A673 (cell line): Measurements from ENCODE around the gene LFNG. TPM values are rescaled to one million over a fixed set of nuclear protein-coding genes. Genes with fewer than 3 reads are reported as not detected.

Experiments used
- BruUV-seq: library from RNA; stranded (reverse); fragments of 400-500 nt; replicated peaks from 2 replicates; lab custom pipeline; 2021; lab: Mats Ljungman, UMichigan
- CTCF ChIA-PET: fragments of 300-600 bp; sonication (Branson Sonifier 250); formaldehyde crosslinking; loops from one replicate; lab custom pipeline; 2022; ENCODE audit warnings: antibody characterized with exemption; lab: Charles Lee
- POLR2A ChIA-PET: fragments of 300-600 bp; sonication (Branson Sonifier 250); formaldehyde crosslinking; loops from one replicate; lab custom pipeline; 2022; ENCODE audit warnings: antibody characterized with exemption; ENCODE audit not compliant: low non-redundant PET; lab: Charles Lee
- DNase-seq: peaks from one replicate; pipeline ENCODE4 v3.0.0-alpha.2; 2015; ENCODE audit warnings: low spot score
- H3K27ac ChIP-seq: fragments of 200-600 bp; sonication (generic); 2 replicates; pipeline ENCODE4 v1.5.1; 2016; ENCODE audit warnings: mixed run types, low read depth, mild to moderate bottlenecking, mixed read lengths, antibody characterized with exemption, low read length; ENCODE audit not compliant: poor library complexity, severe bottlenecking
- H3K27me3 ChIP-seq: fragments of 200-600 bp; sonication (generic); replicated peaks from 2 replicates; pipeline ENCODE4 v1.6.1; 2017; ENCODE audit warnings: mixed run types, low read depth, mild to moderate bottlenecking, mixed read lengths, antibody characterized with exemption, low read length; ENCODE audit not compliant: insufficient read depth, poor library complexity
- H3K36me3 ChIP-seq: fragments of 200-600 bp; sonication (generic); 2 replicates; pipeline ENCODE4 v1.6.1; 2016; ENCODE audit warnings: mixed run types, mild to moderate bottlenecking, mixed read lengths, antibody characterized with exemption, low read length; ENCODE audit not compliant: insufficient read depth, poor library complexity, severe bottlenecking
- H3K4me1 ChIP-seq: fragments of 200-600 bp; sonication (generic); 2 replicates; pipeline ENCODE4 v1.6.1; 2017; ENCODE audit warnings: mixed run types, mild to moderate bottlenecking, mixed read lengths, antibody characterized with exemption, low read length; ENCODE audit not compliant: insufficient read depth, poor library complexity, severe bottlenecking
- H3K4me3 ChIP-seq: fragments of 200-600 bp; sonication (generic); 2 replicates; pipeline ENCODE4 v1.5.1; 2016; ENCODE audit warnings: low read depth, mixed run types, mild to moderate bottlenecking, mixed read lengths, low read length; ENCODE audit not compliant: poor library complexity, severe bottlenecking
- H3K9me3 ChIP-seq: fragments of 200-600 bp; sonication (generic); 2 replicates; pipeline ENCODE4 v1.6.1; 2016; ENCODE audit warnings: mixed run types, low read depth, mild to moderate bottlenecking, mixed read lengths, antibody characterized with exemption, low read length; ENCODE audit not compliant: poor library complexity, severe bottlenecking
- CTCF ChIP-seq: fragments of 300-800, 200-600 bp; sonication (generic); conservative IDR thresholded peaks from 2 replicates; pipeline ENCODE4 v1.5.1; 2017; ENCODE audit warnings: low read depth, mild to moderate bottlenecking, antibody characterized with exemption, low read length, moderate library complexity, mixed read lengths
- EZH2 ChIP-seq: fragments of 200-600 bp; sonication (generic); IDR thresholded peaks from 2 replicates; pipeline ENCODE4 v1.6.1; 2017; ENCODE audit warnings: borderline replicate concordance, low read depth, mild to moderate bottlenecking, mixed read lengths, antibody characterized with exemption, low read length; ENCODE audit not compliant: poor library complexity, severe bottlenecking
- intact Hi-C: fragments of 100-400 bp; cut with micrococcal nuclease; formaldehyde crosslinking; loops from one replicate; pipeline ENCODE4 v1.10.0; 2022; ENCODE audit not compliant: unreplicated experiment
- total RNA-seq: library from RNA; stranded (reverse); gene quantifications from 2 replicates; pipeline ENCODE4 v1.2.3, GENCODE V29; 2021

The LFNG gene
- total RNA-seq, 1 experiment from 2014 or later: 11.7 TPM

- intact Hi-C loops: loop anchor here (5.0 kb wide), 1 partner anchor 43 kb away; the partner anchor contains the start of genes BRAT1 and IQCE
- CTCF ChIA-PET: no interaction called here
- TF ChIP-seq EZH2 (no peak), CTCF (no peak)
- no peaks in the 10 kb centered on the region for H3K9me3 ChIP-seq
- H3K36me3 ChIP-seq: no peaks in the 10 kb centered on the region
- H3K4me3 ChIP-seq: no peak overlapping the region
- POLR2A ChIA-PET: no interaction called here
- H3K27me3 ChIP-seq: no peaks in the 10 kb centered on the region
- no peak overlapping the region for H3K27ac ChIP-seq
- H3K4me1 ChIP-seq: peaks cover 19% of the 10 kb centered on the region
- no TSS peak for BruUV-seq
- DNase-seq: no peak
These were observed 4.8 kb upstream of the LFNG start for GRCh38 chr7:2514473-2515423.

DNA sequence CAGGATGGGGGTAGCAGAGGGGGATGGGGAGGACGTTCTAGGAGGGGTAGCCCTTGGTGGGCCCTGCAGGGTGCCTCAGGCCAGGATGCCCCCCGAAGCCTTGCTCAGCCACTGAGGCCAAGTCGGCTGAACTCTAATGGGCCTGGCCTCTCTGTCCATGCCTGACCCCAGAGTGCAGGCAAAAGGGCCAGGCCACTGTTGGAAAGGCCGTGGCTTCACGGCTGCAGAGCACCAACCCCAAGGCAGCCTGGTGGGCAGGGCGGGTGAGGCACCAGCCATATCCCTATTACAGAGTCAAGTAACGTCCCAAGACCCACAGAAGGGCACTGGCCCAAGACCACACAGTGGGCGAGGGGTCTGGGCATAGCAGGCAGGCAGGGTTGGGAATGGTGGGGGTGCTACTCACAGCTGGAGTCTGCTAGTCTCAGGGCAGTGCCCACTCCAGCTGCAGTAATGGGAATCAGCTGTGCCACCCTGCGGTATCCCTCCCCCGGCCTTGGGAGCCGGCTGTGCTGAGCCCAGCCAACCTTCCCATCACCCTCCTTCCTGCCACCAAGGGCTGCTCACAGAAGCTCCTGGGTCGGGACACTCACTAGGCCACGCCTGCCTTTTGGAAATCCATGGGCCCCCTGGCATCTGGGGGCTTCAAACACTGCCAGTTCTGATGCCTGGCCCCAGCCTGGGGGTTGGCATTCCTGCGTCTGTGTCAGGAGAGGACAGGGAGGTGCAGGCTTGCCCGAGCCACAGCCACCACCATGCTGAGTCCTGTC lies 4.0 kb upstream of the LFNG start:
- ChIA-PET POLR2A (no interaction called here), CTCF (no interaction called here)
- Histone ChIP-seq H3K27me3 (no peaks in the 10 kb centered on the region), H3K4me3 (no peak overlapping the region), H3K4me1 (peaks cover 22% of the 10 kb centered on the region), H3K9me3 (no peaks in the 10 kb centered on the region), H3K36me3 (no peaks in the 10 kb centered on the region), H3K27ac (no peak overlapping the region)
- BruUV-seq: no TSS peak
- intact Hi-C loops: loop anchor here (5.0 kb wide), 1 partner anchor 42 kb away; the partner anchor contains the start of genes BRAT1 and IQCE
- TF ChIP-seq CTCF (no peak), EZH2 (no peak)
- DNase-seq: no peak

DNA sequence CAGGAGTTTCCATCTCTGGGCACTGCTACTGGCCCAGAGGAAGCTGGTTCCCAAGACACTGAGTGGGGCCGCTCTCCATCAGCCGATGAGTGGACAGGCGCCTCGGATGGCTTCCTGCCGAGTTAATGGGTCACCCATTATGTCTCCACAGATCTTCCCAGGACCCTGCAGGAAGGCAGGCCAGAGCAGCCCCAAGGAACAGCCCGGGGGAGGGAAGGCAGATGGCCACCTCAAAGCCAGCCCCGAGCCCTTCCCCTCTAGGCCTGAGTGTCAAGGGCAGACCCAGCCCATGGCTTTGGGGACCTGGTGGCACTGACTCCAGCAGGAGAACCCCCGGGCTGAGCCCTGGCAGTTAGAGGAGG lies 3.4 kb upstream of the LFNG start:
- no TSS peak for BruUV-seq
- Histone ChIP-seq H3K36me3 (no peaks in the 10 kb centered on the region), H3K9me3 (no peaks in the 10 kb centered on the region), H3K27me3 (no peaks in the 10 kb centered on the region), H3K4me3 (no peak overlapping the region), H3K4me1 (peaks cover 22% of the 10 kb centered on the region), H3K27ac (no peak overlapping the region)
- TF ChIP-seq EZH2 (no peak), CTCF (no peak)
- ChIA-PET CTCF (no interaction called here), POLR2A (no interaction called here)
- intact Hi-C loops: loop anchor here (5.0 kb wide), 1 partner anchor 41 kb away; the partner anchor contains the start of genes BRAT1 and IQCE
- DNase-seq: no peak
